ENCODE data around the gene LCP2.

LCP2 gene

GRCh38 chr5:170296036-170296934, 1.3 kb downstream of the LCP2 start:
- no peak for DNase-seq

GRCh38 chr5:170294556-170294955, 3.0 kb downstream of the LCP2 start:
- no peak for DNase-seq

- DNase-seq: no peak
Observed at GRCh38 chr5:170294057-170294456, 3.5 kb downstream of the LCP2 start.

GRCh38 chr5:170293273-170293672, 4.3 kb downstream of the LCP2 start:
- no peak for DNase-seq

- no peak for DNase-seq
Observed at GRCh38 chr5:170292179-170293104, 5.1 kb downstream of the LCP2 start.

GRCh38 chr5:170290498-170290897, 7.1 kb downstream of the LCP2 start:
- no peak for DNase-seq

GRCh38 chr5:170289764-170290163, 7.8 kb downstream of the LCP2 start:
- DNase-seq: no peak

GRCh38 chr5:170289121-170289520, 8.5 kb downstream of the LCP2 start:
- no peak for DNase-seq

- DNase-seq: no peak
Observed at GRCh38 chr5:170288551-170288950, 9.0 kb downstream of the LCP2 start.

GRCh38 chr5:170288151-170288550, 9.4 kb downstream of the LCP2 start:
- DNase-seq: no peak

GRCh38 chr5:170287532-170287931, 10.0 kb downstream of the LCP2 start:
- no peak for DNase-seq

- DNase-seq: no peak
Observed at GRCh38 chr5:170286386-170286925, 11.1 kb downstream of the LCP2 start.

GRCh38 chr5:170285181-170285580, 12.4 kb downstream of the LCP2 start:
- DNase-seq: no peak

- DNase-seq: no peak
Observed at GRCh38 chr5:170284231-170284630, 13.3 kb downstream of the LCP2 start.

GRCh38 chr5:170283296-170283695, 14.3 kb downstream of the LCP2 start:
- no peak for DNase-seq

- no peak for DNase-seq
Observed at GRCh38 chr5:170280011-170280493, 17.5 kb downstream of the LCP2 start.

- DNase-seq: no peak
Observed at GRCh38 chr5:170279459-170279817, 18.1 kb downstream of the LCP2 start.

- DNase-seq: no peak
Observed at GRCh38 chr5:170278611-170279458, 18.7 kb downstream of the LCP2 start.

- no peak for DNase-seq
Observed at GRCh38 chr5:170277867-170278281, 19.7 kb downstream of the LCP2 start.

- DNase-seq: no peak
Observed at GRCh38 chr5:170276140-170276539, 21.4 kb downstream of the LCP2 start.

GRCh38 chr5:170275376-170275994, 22.1 kb downstream of the LCP2 start:
- DNase-seq: no peak

Data from right kidney (tissue), 1 donor.